ENCODE results near the gene ZNF680.
A peak's percentile ranks its signal among the peaks of the same experiment; 100 is the strongest.
"Not testable (repeated sequence)": the region's sequence is repeated elsewhere in the genome, so short reads cannot be mapped to it uniquely, and the experiment has no call there.

The ZNF680 gene

DNA sequence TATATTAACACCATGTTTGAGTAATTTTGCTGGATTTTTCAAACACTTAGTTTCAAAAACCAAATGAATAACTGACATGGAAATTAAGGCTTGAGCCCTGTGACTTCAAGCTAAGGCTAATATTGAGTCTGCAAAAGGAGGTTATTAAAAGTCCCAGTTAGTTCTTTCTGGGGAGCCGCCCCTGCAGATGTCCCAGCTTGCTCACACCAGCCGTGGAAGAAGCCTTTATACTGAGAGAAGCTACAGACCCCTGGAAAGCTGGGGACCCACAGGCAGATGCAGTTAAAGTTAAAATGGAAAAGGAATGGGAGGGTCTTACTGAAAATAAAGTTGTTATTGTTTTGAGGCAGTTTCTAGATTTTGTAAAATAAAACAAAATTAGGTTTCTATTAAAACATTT, 18.5 kb upstream of the ZNF680 start:
- TF ChIP-seq JUND (IDR thresholded peaks at IDR 0.05; ENCODE audit: low read depth): no peak
- DNase-seq (ENCODE audit: low read depth in 1 of 2, low spot score in 1 of 2): no peak
- in situ Hi-C loops (cut with HindIII; ENCODE audit: low pct_unique_long_range_greater_than_20kb, low sequenced_read_pairs): no loop called here

DNA sequence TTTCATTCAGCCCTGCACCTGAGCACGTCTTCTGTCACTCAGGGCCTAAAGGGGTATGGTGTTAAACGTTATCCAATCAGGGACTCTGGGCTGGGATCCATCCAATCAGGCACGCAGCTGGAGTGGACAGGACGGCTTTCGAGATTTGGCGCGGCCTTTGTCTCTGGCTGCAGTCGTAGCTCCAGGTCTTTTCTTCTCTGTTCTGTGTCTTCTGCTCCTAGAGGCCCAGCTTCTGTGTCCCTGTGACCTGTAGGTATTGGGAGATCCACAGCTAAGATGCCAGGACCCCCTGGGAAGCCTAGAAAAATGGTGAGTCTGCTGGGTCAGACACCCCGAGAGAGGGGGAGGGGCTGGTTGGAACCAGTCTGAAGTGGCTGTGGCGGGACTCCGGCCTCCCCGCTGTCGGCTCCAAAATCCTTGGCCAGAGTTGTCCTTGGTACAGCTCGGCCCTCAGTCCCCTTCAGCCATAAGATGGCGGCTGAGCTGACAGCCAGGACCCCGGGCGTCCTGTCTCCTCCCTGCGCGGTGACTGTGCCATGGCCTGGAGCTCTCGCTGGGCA, 11.7 kb upstream of the ZNF680 start:
- DNase-seq (ENCODE audit: low read depth in 1 of 2, low spot score in 1 of 2): peak; percentile 95 to 99
- TF ChIP-seq JUND (IDR thresholded peaks at IDR 0.05; ENCODE audit: low read depth): no peak
- in situ Hi-C loops (cut with HindIII; ENCODE audit: low pct_unique_long_range_greater_than_20kb, low sequenced_read_pairs): no loop called here

DNA sequence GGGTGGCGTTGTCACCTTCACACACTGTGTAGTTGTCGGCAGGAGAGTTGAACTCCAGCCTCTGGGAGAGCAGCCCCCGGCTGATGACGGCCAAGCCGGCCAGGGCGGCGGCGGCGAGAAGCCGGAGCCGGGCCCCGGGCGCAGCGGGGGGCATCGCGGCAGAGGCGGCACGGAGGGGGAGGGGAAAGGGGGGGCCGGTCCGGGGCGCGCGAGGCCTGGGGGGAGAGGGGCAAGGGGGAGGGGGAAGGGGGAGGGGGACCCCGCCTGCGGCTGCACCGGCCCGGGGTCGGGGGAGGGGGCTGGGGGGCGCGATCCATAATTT, 7.4 kb upstream of the ZNF680 start:
- in situ Hi-C loops (cut with HindIII; ENCODE audit: low pct_unique_long_range_greater_than_20kb, low sequenced_read_pairs); DNase-seq (ENCODE audit: low read depth in 1 of 2, low spot score in 1 of 2): not testable (repeated sequence)

DNA sequence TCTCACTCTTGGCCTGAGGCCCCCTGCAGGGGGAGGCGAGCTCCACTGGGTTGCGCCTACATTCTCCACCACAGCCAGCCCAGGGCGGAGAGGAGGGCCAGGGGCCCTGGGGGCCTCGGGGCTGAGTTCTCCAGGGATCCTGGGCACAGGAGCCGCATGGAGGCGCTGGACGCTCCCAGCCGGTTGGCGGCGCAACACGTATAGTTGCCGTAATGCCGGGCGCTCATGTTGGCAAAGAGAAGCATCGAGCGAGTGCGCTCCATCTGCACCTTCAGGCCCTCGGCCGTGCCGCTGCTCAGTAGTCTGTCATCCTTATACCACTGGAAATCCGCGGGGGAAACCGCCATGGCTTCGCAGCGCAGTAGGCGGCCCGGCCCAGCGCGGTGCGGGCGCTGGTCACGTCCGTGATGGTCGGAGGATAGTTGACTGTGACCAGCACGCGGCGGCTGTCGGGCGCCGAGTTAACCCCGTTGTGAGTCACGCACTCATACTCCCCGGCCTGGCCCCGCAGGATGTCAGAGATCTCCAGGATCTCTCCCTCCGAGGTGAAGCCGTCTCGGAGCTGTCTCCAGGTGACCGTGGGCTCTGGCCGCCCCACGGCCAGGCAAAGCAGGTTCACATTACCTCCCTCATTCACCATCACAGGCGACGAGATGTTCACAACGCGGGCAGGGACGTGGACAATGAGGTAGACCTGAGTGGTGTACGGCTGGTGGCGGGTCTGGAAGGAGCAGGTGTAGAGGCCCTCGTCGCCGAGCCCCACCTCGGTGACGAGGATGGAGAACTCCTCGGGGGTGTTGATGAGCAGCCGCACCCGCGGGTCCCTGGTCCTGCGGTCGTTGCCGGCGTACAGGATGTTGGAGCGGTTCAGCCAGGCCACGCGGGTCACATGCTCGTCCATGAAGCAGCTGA, 6.8 kb upstream of the ZNF680 start:
- DNase-seq (ENCODE audit: low read depth in 1 of 2, low spot score in 1 of 2); in situ Hi-C loops (cut with HindIII; ENCODE audit: low pct_unique_long_range_greater_than_20kb, low sequenced_read_pairs): not testable (repeated sequence)

DNA sequence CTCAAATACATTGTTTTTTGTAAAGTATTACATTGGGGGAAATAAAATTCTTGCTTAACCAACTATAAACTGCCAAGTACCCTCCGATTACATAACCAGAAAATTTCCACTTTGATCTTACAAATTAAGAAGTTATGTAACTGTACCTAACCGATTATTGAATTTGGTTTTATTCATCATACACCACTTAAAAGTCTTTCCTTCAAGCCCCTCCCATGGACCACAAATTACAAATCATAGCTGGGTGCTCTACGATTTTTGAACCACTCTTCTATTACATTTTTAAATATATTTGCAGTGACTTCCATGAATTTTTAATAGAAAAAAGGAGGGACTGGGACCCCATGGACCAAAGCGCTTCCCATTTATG, 630 bp downstream of the ZNF680 start:
- in situ Hi-C loops (cut with HindIII; ENCODE audit: low pct_unique_long_range_greater_than_20kb, low sequenced_read_pairs): no loop called here

DNA sequence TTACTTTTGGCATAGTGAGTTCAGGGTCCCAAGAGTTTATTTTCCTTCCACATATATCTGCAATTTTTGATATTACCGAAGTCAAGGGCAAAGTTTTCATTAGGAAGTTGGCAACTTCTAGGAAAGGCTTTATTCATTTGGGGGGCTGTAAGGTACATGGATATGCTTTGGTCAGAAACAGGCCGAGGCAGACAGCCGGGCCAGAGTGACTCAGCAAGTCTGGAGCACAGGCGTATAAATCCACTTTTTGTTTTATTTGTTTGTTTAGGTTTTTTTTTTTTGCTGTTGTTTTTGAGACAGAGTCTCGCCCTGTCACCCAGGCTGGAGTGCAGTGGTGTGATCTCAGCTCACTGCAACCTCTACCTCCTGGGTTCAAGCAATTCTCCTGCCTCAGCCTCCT, 3.7 kb downstream of the ZNF680 start:
- in situ Hi-C loops (cut with HindIII; ENCODE audit: low pct_unique_long_range_greater_than_20kb, low sequenced_read_pairs): no loop called here
- no peak for TF ChIP-seq JUND (IDR thresholded peaks at IDR 0.05; ENCODE audit: low read depth)
- DNase-seq (ENCODE audit: low read depth in 1 of 2, low spot score in 1 of 2): peak in 1 of 2 experiments; percentile 51

More for the DNA sequence above, 630 bp downstream of the ZNF680 start:
- DNase-seq (ENCODE audit: low read depth in 1 of 2, low spot score in 1 of 2): no peak
- TF ChIP-seq JUND (IDR thresholded peaks at IDR 0.05; ENCODE audit: low read depth): no peak

DNA sequence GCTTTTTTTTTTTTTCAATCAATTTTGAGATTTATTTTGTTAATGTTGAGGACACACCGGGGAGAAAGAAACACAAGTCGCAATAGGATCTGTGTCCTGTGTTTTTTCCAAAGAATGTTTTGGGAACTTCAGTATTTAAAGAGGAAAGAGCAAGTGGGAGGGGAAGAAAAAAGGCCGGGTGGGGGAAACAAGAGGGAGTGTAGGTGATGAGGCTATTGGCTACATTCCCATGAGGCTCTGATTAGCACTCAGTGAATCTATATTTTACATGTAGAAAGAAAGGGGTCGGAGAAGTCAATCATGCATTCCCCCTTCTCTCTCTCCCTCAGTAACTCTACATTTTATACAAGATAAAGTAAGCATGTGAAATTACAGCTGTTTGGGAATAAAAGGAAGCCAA, 4.1 kb downstream of the ZNF680 start:
- no peak for TF ChIP-seq JUND (IDR thresholded peaks at IDR 0.05; ENCODE audit: low read depth)
- DNase-seq (ENCODE audit: low read depth in 1 of 2, low spot score in 1 of 2): no peak
- in situ Hi-C loops (cut with HindIII; ENCODE audit: low pct_unique_long_range_greater_than_20kb, low sequenced_read_pairs): no loop called here

DNA sequence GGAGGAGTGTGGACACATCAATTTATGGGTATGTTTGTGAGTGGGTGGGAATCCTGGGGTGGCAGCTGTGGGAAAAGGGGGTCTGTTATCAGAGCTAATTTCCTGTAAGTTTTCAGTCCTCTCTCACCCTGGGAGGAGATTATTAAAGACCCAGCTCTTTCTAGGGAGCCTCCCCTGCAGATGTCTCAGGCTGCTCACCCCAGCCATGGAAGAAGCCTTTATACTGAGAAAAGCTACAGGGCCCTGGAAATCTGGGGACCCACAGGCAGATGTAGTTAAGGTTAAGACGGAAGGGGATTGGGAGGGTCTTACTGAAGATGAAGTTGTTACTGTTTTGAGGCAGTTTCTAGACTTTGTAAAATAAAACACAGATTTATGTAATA, 4.6 kb downstream of the ZNF680 start:
- in situ Hi-C loops (cut with HindIII; ENCODE audit: low pct_unique_long_range_greater_than_20kb, low sequenced_read_pairs): no loop called here
- no peak for TF ChIP-seq JUND (IDR thresholded peaks at IDR 0.05; ENCODE audit: low read depth)
- no peak for DNase-seq (ENCODE audit: low read depth in 1 of 2, low spot score in 1 of 2)

DNA sequence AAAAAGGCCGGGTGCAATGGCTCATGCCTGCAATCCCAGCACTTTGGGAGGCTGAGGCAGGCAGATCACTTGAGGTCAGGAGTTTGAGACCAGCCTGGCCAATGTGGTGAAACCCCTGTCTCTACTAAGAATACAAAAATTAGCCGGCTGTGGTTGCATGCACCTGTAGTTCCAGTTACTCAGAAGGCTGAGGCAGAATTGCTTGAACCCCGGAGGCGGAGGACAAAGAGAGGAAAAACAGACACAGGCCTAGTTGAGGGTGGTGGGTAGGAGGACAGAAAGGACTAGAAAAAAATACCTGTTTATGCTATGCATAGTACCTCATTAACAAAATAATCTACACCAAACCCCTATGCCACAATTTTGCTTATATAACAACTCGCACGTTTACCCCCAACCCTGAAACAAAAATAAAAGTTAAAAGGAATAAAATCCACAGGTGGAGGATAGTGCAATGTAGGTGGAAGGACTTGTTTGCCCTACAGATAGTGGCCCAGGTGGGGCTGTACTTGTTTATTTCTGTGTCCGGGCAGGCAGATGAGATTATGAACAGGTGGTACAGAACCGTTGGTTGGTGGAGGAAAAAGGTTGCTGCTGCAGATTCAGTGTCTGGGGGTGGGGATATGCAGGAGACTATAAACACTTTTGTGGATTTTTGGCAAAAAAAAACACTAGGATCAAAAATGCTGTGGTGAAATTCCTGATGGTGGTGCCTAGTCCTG, 5.1 kb downstream of the ZNF680 start:
- DNase-seq (ENCODE audit: low read depth in 1 of 2, low spot score in 1 of 2): peak in 1 of 2 experiments; percentile 18
- in situ Hi-C loops (cut with HindIII; ENCODE audit: low pct_unique_long_range_greater_than_20kb, low sequenced_read_pairs): no loop called here
- no peak for TF ChIP-seq JUND (IDR thresholded peaks at IDR 0.05; ENCODE audit: low read depth)

DNA sequence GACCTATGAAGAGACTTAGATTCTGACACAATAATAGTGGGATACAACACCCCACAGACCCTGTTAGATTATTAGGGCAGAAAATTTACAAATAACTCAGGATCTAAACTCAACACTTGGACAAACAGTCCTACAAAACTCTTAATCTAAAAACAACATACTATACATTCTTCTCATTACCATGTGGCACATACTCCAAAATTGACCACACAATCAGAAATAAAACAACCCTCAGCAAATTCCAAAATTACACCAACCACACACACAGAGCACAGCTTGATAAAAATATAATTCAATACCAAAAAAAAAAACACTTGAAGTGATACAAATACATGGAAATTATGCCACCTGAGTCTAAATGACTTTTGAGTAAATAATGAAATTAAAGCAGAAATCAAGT, 7.8 kb downstream of the ZNF680 start:
- no peak for DNase-seq (ENCODE audit: low read depth in 1 of 2, low spot score in 1 of 2)
- no peak for TF ChIP-seq JUND (IDR thresholded peaks at IDR 0.05; ENCODE audit: low read depth)
- in situ Hi-C loops (cut with HindIII; ENCODE audit: low pct_unique_long_range_greater_than_20kb, low sequenced_read_pairs): no loop called here

DNA sequence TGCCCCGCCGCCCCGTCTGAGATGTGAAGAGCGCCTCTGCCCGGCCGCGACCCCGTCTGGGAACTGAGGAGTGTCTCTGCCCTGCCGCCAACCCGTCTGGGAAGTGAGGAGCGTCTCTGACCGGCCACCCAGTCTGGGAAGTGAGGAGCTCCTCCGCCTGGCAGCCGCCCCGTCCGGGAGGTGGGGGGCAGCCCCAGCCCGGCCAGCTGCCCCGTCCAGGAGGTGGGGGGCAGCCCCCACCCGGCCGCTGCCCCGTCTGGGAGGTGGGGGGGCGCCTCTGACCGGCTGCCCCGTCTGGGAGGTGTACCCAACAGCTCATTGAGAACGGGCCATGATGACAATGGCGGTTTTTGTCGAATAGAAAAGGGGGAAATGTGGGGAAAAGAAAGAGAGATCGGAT, 8.7 kb downstream of the ZNF680 start:
- in situ Hi-C loops (cut with HindIII; ENCODE audit: low pct_unique_long_range_greater_than_20kb, low sequenced_read_pairs); DNase-seq (ENCODE audit: low read depth in 1 of 2, low spot score in 1 of 2): not testable (repeated sequence)

DNA sequence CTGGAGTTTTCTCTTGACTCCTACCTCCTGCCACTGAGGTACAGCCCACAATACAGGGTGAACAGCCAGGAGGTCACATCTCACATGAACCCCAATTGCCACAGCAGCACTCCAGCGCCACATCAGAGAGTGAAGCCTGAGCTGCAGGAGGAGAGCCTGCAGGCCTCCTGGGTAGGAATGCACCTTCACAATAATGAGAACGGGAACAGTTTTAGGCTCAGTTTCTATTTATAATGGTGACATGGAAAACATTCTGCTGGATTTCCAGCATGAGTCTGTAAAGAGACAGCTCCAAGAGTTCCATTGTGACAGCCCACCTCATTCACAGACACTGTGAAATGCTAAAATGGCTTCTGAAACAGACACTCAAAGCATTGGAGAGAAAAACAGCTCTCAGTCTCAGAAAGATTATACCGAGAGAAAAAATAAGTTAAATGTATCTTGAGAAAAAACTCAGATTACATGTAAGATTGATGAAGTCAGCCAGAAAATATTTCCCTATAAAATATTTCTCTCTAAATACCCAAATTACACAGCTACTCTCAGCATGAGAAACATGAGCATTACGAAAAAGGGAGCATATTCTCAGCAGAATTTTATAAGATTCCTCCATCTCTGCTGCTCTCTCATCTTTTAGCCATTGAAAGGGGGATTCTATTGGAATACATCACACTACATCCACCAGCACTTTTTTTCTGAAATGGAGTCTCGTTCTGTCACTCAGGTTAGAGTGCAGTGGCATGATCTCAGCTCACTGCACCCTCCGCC, 11.3 kb downstream of the ZNF680 start:
- DNase-seq (ENCODE audit: low read depth in 1 of 2, low spot score in 1 of 2): no peak
- in situ Hi-C loops (cut with HindIII; ENCODE audit: low pct_unique_long_range_greater_than_20kb, low sequenced_read_pairs): no loop called here
- no peak for TF ChIP-seq JUND (IDR thresholded peaks at IDR 0.05; ENCODE audit: low read depth)

DNA sequence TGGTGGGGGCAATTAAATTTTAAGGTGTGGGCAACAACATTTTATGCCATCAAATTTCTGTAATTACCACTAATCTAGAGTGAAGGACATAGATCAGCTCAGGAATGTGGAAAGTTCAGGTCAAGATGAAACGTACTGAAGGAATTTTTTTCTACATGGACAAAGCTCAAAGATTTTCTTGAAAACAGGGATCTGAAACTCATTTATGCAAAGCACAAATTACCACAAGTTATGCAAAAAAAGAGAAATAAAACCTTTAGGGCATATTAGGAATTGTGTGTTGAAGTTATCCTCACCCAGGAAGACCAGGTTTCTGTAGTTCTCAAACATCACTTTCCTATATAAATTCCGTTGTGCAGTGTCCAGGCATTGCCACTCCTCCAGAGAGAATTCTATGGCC, 18.9 kb downstream of the ZNF680 start:
- no peak for TF ChIP-seq JUND (IDR thresholded peaks at IDR 0.05; ENCODE audit: low read depth)
- no peak for DNase-seq (ENCODE audit: low read depth in 1 of 2, low spot score in 1 of 2)
- in situ Hi-C loops (cut with HindIII; ENCODE audit: low pct_unique_long_range_greater_than_20kb, low sequenced_read_pairs): no loop called here

Measured in T47D (cell line).